Uterus (tissue), 4 donors: Measurements from ENCODE around the gene ABCB8. TPM values are rescaled to one million over a fixed set of nuclear protein-coding genes. Genes with fewer than 3 reads are reported as not detected.
"Not testable (repeated sequence)": the region's sequence is repeated elsewhere in the genome, so short reads cannot be mapped to it uniquely, and the experiment has no call there.

ENCODE experiments used
- DNase-seq, 2 donors: peaks; one replicate each; pipeline ENCODE4 v3.0.0-alpha.2; 2019 to 2020
- H3K27ac ChIP-seq, 2 donors: fragments of 200-600 bp; sonication (generic); 1 replicate in 1 of 2; 2 replicates in 1 of 2; pipeline ENCODE4 v1.5.1; 2016 to 2018
- H3K27me3 ChIP-seq, 2 donors: fragments of 200-600 bp; sonication (generic); one replicate each; pipeline ENCODE4 v1.5.1; 2018 to 2019; ENCODE audit warnings: control low read depth in 1 of 2
- H3K36me3 ChIP-seq, 2 donors: fragments of 200-600 bp; sonication (generic); one replicate each; pipeline ENCODE4 v1.5.1; 2019; ENCODE audit warnings: control low read depth in 1 of 2
- H3K4me1 ChIP-seq, 2 donors: fragments of 200-600 bp; sonication (generic); one replicate each; pipeline ENCODE4 v1.5.1; 2018 to 2019; ENCODE audit warnings: control low read depth in 1 of 2
- H3K4me3 ChIP-seq, 2 donors: fragments of 200-600 bp; sonication (generic); 1 replicate in 1 of 2; 2 replicates in 1 of 2; pipeline ENCODE4 v1.5.1; 2018 to 2019; ENCODE audit warnings: mild to moderate bottlenecking in 1 of 2
- H3K9me3 ChIP-seq, 2 donors: fragments of 200-600 bp; sonication (generic); one replicate each; pipeline ENCODE4 v1.5.1; 2019; ENCODE audit warnings: control low read depth in 1 of 2
- CTCF ChIP-seq, 4 experiments: fragments of 200-600 bp in 2 of 4; fragments of 450-650 bp in 2 of 4; sonication (generic) in 2 of 4; IDR thresholded peaks; one replicate each; pipeline ENCODE4 v1.5.1; 2016 to 2019; ENCODE audit warnings: antibody characterized with exemption in 4 of 4, mild to moderate bottlenecking in 2 of 4, moderate library complexity in 1 of 4
- POLR2A ChIP-seq, 2 donors: fragments of 450-650 bp; IDR thresholded peaks; one replicate each; pipeline ENCODE4 v1.6.1; 2016; ENCODE audit warnings: antibody characterized with exemption in 2 of 2, mild to moderate bottlenecking in 1 of 2, moderate library complexity in 1 of 2
- intact Hi-C: fragments of 100-400 bp; cut with DNase I; formaldehyde crosslinking; loops from one replicate; pipeline ENCODE4 v1.15.1; 2023; ENCODE audit warnings: low total_unique reads
- total RNA-seq, 4 donors: library from RNA; depleted of rRNA in 3 of 4; stranded (reverse); fragments of >200 nt in 3 of 4; gene quantifications; one replicate each; pipeline versions ENCODE4 v1.1.0 to v1.2.4, GENCODE V29; 2014 to 2023
- donor health status: DM: yes; HTN: yes; CAD: no.

Gene ABCB8
- total RNA-seq, 4 donors from 2014 or later = 18.7 to 54.3 (median 26.0) TPM

- intact Hi-C loops = no loop called here
- Histone ChIP-seq H3K27ac (no peak overlapping the region), H3K4me3 (no peak overlapping the region), H3K4me1 (peaks cover 7 to 11% of the 10 kb centered on the region in 2 donors), H3K9me3 (no peaks in the 10 kb centered on the region), H3K27me3 (no peaks in the 10 kb centered on the region), H3K36me3 (no peaks in the 10 kb centered on the region)
- no peak for TF ChIP-seq POLR2A (IDR thresholded peaks at IDR 0.05)
- no peak for TF ChIP-seq CTCF (IDR thresholded peaks at IDR 0.05)
- DNase-seq = no peak
These were observed 12.5 kb downstream of the ABCB8 start for GRCh38 chr7:151040616-151041375.

DNA sequence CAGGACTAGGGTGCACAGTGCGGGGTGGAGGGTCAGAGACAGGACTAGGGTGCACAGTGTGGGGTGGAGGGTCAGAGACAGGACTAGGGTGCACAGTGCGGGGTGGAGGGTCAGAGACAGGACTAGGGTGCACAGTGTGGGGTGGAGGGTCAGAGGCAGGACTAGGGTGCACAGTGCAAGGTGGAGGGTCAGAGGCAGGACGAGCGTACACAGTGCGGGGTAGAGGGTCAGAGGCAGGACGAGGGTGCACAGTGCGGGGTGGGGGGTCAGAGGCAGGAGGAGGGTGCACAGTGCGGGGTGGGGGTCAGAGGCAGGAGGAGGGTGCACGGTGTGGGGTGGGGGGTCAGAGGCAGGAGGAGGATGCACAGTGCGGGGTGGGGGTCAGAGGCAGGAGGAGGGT is 15.2 kb downstream of the ABCB8 start:
- intact Hi-C loops = not testable (repeated sequence)

GRCh38 chr7:151043959-151044358 is 15.7 kb downstream of the ABCB8 start:
- Histone ChIP-seq H3K27ac (no peak overlapping the region), H3K36me3 (no peaks in the 10 kb centered on the region), H3K4me1 (peaks cover 7 to 16% of the 10 kb centered on the region in 2 donors), H3K9me3 (no peaks in the 10 kb centered on the region), H3K27me3 (no peaks in the 10 kb centered on the region), H3K4me3 (no peak overlapping the region)
- no peak for TF ChIP-seq POLR2A (IDR thresholded peaks at IDR 0.05)
- no peak for TF ChIP-seq CTCF (IDR thresholded peaks at IDR 0.05)
- DNase-seq = no peak
- intact Hi-C loops = no loop called here

More for the DNA sequence above, 15.2 kb downstream of the ABCB8 start:
- not testable (repeated sequence) for H3K27ac ChIP-seq, H3K36me3 ChIP-seq, H3K27me3 ChIP-seq, DNase-seq, H3K4me3 ChIP-seq, H3K9me3 ChIP-seq
- peaks cover 7 to 21% of the 10 kb centered on the region in 2 donors for H3K4me1 ChIP-seq

DNA sequence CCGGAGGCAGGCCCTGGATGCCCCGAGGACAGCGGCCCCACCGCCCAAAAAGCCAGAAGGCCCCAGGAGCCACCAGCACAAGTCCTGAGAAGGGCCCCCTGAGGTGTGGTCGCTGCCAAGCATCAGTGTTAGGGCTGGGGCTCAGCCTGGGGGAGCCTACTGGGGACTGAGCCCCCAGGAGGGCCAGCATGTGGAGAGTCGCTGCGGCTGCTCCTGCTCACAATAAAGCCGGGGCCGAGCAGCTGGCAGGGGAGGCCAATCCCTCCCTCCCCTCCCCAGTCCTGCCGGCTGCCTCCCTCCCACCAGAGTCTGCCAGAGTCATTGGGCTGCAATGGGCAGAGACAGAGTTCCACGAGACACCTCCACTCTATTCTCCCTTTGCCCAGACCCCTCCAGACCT is 17.0 kb downstream of the ABCB8 start:
- DNase-seq = no peak
- Histone ChIP-seq H3K36me3 (no peaks in the 10 kb centered on the region), H3K9me3 (no peaks in the 10 kb centered on the region), H3K27me3 (no peaks in the 10 kb centered on the region), H3K4me1 (peaks cover 0 to 12% of the 10 kb centered on the region in 2 donors), H3K27ac (no peak overlapping the region), H3K4me3 (no peak overlapping the region)
- no peak for TF ChIP-seq CTCF (IDR thresholded peaks at IDR 0.05)
- no peak for TF ChIP-seq POLR2A (IDR thresholded peaks at IDR 0.05)
- intact Hi-C loops = no loop called here

DNA sequence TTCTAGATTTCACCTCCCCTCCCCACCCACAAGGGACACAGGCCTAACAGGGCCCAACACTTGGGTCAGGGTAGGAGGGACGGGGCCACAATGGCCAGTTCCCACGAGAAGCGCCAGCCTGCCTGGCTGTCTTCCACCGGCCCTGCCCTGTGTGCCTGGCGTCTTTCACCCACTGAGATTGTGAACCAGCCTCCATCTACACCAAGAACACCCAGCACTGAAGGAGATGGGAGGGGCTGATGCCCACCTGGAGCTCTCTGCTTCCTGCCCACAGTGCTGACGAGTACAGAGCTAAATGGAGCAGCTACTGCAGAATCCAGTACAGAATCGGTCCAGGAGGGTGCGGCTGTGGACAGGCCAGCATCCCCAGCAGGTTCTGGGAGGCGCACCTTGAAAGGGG is 17.7 kb downstream of the ABCB8 start:
- Histone ChIP-seq H3K27ac (no peak overlapping the region), H3K36me3 (no peaks in the 10 kb centered on the region), H3K4me3 (no peak overlapping the region), H3K27me3 (no peaks in the 10 kb centered on the region), H3K9me3 (no peaks in the 10 kb centered on the region), H3K4me1 (peaks cover 0 to 16% of the 10 kb centered on the region in 2 donors)
- DNase-seq = no peak
- intact Hi-C loops = no loop called here
- no peak for TF ChIP-seq CTCF (IDR thresholded peaks at IDR 0.05)
- no peak for TF ChIP-seq POLR2A (IDR thresholded peaks at IDR 0.05)
